Ammon's horn (tissue), 1 donor: Measurements from ENCODE around the gene CCDC171.

Experiments
- DNase-seq: peaks from one replicate; pipeline ENCODE4 v3.0.0-alpha.2; 2016; ENCODE audit warnings: low spot score

CCDC171 gene

GRCh38 chr9:15882883-15883282 is 330.0 kb downstream of the CCDC171 start:
- no peak for DNase-seq

- no peak for DNase-seq
These were observed 332.6 kb downstream of the CCDC171 start for GRCh38 chr9:15885464-15885863.

GRCh38 chr9:15889555-15889954 is 336.7 kb downstream of the CCDC171 start:
- no peak for DNase-seq

GRCh38 chr9:15901572-15901971 is 348.7 kb downstream of the CCDC171 start:
- DNase-seq, result no peak

GRCh38 chr9:15909297-15909696 is 356.5 kb downstream of the CCDC171 start:
- no peak for DNase-seq

GRCh38 chr9:15915711-15916110 is 362.9 kb downstream of the CCDC171 start:
- no peak for DNase-seq

- no peak for DNase-seq
These were observed 374.3 kb downstream of the CCDC171 start for GRCh38 chr9:15927161-15927560.

GRCh38 chr9:15935661-15936305 is 382.9 kb downstream of the CCDC171 start:
- no peak for DNase-seq

- no peak for DNase-seq
These were observed 383.6 kb downstream of the CCDC171 start for GRCh38 chr9:15936306-15936921.

GRCh38 chr9:15942831-15943424 is 390.1 kb downstream of the CCDC171 start:
- DNase-seq, result no peak

- DNase-seq, result no peak
These were observed 391.5 kb downstream of the CCDC171 start for GRCh38 chr9:15944341-15944740.

- DNase-seq, result no peak
These were observed 406.8 kb downstream of the CCDC171 start for GRCh38 chr9:15959663-15960062.

- no peak for DNase-seq
These were observed 408.4 kb downstream of the CCDC171 start for GRCh38 chr9:15961217-15961616.

- no peak for DNase-seq
These were observed 412.5 kb downstream of the CCDC171 start for GRCh38 chr9:15965246-15965745.

- DNase-seq, result no peak
These were observed 413.6 kb downstream of the CCDC171 start for GRCh38 chr9:15966471-15966870.

GRCh38 chr9:15967068-15967467 is 414.2 kb downstream of the CCDC171 start:
- no peak for DNase-seq

GRCh38 chr9:15972760-15973159 is 419.9 kb downstream of the CCDC171 start:
- DNase-seq, result no peak

- DNase-seq, result no peak
These were observed 422.4 kb downstream of the CCDC171 start for GRCh38 chr9:15975101-15975778.

GRCh38 chr9:15977438-15977837 is 424.6 kb downstream of the CCDC171 start:
- no peak for DNase-seq

- DNase-seq, result no peak
These were observed 429.3 kb downstream of the CCDC171 start for GRCh38 chr9:15982182-15982581.

- DNase-seq, result no peak
These were observed 446.8 kb downstream of the CCDC171 start for GRCh38 chr9:15999422-16000339.

GRCh38 chr9:16000811-16001210 is 448.0 kb downstream of the CCDC171 start:
- no peak for DNase-seq
